Ramos (cell line): ENCODE results near the gene GIN1.
"Not testable (repeated sequence)": the region's sequence is repeated elsewhere in the genome, so short reads cannot be mapped to it uniquely, and the experiment has no call there.

Experiments used
- in situ Hi-C: fragments of 300-500 bp; cut with MboI; formaldehyde crosslinking; loops from one replicate; pipeline ENCODE4 v1.14.3; 2022; ENCODE audit warnings: low sequenced_read_pairs; ENCODE audit not compliant: unreplicated experiment

Gene GIN1

GRCh38 chr5:103111468-103111867, 8.5 kb downstream of the GIN1 start:
- in situ Hi-C loops: no loop called here

GRCh38 chr5:103110403-103110802, 9.5 kb downstream of the GIN1 start:
- in situ Hi-C loops: no loop called here

DNA sequence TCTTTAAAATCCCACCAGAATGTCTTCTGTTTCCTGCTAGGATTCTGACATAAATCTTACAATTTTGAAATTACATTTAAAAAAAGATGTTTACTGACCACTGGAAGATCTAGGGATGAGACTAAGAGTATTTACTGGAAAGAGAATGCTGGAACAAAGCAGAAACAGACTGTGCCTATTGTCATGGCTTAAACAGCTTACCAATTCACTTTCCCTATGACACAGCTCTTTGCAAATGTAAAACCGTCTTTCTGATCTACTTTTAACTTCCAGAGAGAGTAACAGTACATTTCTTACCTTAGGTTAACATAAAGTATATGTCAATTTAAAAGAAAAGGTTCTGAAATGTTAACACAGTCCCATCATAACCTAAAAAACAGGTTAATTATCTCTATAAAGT, 10.7 kb downstream of the GIN1 start:
- in situ Hi-C loops: no loop called here

DNA sequence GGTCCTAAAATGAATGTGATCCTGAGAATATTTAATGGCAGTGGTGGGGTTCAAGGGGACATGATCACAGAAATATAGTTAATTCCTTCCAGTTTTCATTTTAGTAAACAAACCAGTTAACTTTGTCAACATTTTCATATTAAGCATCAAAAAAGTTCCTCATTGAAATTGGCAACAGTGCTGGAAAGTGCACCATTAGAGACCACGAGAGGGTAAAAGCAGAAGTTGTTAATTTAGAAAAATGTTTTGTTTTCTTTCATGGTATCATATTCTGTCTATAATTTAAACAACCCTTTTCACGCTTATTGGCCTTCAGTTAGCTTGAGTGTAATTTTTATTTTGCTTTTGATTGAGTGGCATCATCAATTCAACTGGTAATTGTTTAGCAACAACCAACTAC, 11.9 kb downstream of the GIN1 start:
- in situ Hi-C loops: no loop called here

DNA sequence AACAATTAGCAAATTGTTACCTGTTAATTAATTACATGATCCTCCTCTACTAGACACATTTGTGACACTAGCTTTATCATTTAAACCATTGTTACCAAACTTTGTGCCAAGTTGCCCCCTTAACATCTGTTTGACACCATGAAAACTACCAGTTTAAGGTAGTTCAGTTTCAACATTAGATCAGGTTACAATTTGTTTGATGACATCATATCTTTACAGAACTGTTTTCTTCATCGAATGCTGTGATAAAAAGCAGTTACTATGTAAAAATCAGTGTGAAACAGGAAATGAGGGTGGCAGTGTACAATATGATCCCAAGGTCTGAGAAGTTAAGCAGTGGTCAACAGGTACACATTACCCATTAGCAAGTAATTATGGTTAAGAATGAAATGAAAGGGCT, 17.7 kb downstream of the GIN1 start:
- in situ Hi-C loops: no loop called here

- in situ Hi-C loops: no loop called here
Measured at GRCh38 chr5:103101079-103101750, 18.7 kb downstream of the GIN1 start.

DNA sequence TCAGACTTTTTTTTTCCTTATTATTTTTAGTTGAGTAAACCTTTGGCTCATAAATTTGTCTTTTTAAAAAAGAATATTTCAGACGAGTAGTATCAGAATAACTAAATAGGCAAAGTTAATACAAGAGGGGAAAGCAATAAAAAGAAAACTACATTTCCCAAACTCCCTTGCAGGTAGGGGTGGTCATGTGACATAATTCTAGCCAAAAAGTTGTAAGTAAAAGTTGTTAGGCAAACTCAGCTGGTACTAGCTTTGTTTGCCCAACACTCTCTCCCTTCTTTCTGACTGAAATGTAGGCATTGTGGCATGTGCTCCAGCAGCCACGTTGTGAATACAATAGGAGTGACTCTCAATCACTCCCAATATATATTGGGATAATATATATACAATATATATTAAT, 20.9 kb downstream of the GIN1 start:
- in situ Hi-C loops: no loop called here

- in situ Hi-C loops: no loop called here
Measured at GRCh38 chr5:103094737-103095136, 25.2 kb downstream of the GIN1 start.

DNA sequence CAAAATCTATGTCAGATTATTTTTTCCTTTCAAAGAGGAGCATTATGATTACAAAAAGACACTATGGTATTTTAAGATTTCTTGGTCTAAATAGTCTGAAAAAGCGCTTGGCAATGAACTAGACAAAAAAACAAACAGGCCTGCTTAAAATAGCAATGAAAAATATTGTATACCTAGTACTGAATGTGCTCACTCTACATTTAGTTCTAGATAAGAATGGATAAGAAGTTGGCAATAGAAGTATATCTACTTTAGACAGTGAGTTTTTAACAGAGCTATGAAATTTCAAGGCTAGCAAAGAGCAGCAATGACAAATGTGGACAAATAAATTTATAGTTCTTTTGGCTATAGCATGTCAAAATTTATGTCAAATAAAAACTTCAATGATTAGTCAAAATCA, 26.2 kb downstream of the GIN1 start:
- in situ Hi-C loops: no loop called here

- in situ Hi-C loops: no loop called here
Measured at GRCh38 chr5:103092676-103093075, 27.3 kb downstream of the GIN1 start.

- in situ Hi-C loops: no loop called here
Measured at GRCh38 chr5:103090791-103091190, 29.1 kb downstream of the GIN1 start.

DNA sequence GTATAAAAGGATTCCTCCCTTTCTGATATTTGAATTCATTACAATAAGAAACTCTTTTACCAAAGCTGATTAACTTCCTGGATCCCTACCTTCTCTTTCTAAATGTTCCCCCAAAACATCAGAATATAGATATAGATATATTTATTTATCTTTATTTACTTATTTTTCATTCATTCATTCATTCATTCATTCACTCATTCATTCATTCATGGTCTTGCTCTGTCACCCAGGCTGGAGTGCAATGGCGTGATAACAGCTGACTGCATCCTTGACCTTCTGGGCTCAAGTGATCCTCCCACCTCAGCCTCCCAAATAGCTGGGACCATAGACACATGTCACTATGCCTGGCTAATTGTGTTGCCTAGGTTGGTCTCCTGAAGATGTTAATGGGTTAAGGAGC, 30.7 kb downstream of the GIN1 start:
- in situ Hi-C loops: no loop called here

- in situ Hi-C loops: no loop called here
Measured at GRCh38 chr5:103086547-103086946, 33.4 kb downstream of the GIN1 start.

- in situ Hi-C loops: no loop called here
Measured at GRCh38 chr5:103079796-103080195, 40.1 kb downstream of the GIN1 start.

GRCh38 chr5:103075442-103075841, 44.5 kb downstream of the GIN1 start:
- in situ Hi-C loops: no loop called here

DNA sequence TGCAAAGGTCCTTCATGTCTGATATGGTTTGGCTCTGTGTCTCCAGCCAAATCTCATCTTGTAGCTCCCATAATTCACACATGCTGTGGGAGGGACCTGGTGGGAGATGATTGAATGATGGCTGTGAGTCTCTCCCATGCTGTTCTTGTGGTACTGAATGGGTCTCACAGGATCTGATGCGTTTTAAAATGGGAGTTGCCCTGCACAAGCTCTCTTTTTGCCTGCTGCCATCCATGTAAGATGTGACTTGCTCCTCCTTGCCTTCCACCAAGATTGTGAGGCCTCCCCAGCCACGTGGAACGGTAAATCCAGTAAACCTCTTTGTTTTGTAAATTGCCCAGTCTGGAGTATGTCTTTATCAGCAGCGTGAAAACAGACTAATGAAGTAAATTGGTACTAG, 46.4 kb downstream of the GIN1 start:
- in situ Hi-C loops: not testable (repeated sequence)

GRCh38 chr5:103066326-103066725, 53.6 kb downstream of the GIN1 start:
- in situ Hi-C loops: no loop called here

DNA sequence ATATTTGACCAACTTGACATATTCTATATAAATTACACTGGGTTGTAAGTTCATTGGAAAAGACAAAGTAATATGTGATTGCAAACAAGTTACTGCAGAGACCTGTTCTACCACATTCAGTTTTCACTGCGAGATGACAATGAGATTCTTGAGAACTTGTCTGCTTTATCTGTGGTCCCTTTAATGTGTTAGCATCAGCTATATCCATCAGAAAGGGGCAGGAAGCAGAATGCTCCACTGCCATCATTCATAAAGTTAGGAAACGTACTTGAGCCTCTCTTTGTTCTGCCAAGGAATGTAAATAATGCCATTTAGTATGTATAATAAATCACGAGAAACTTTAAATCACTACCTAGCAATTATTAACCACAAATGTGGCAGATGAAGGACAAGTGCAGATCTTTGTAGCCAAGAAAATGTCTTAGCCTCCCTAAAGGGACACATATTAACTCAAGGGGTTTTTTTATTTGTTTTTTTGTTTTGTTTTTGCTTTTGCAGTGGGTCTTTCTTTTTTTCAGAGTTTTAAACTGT, 59.4 kb downstream of the GIN1 start:
- in situ Hi-C loops: no loop called here

GRCh38 chr5:103059525-103059924, 60.4 kb downstream of the GIN1 start:
- in situ Hi-C loops: no loop called here

DNA sequence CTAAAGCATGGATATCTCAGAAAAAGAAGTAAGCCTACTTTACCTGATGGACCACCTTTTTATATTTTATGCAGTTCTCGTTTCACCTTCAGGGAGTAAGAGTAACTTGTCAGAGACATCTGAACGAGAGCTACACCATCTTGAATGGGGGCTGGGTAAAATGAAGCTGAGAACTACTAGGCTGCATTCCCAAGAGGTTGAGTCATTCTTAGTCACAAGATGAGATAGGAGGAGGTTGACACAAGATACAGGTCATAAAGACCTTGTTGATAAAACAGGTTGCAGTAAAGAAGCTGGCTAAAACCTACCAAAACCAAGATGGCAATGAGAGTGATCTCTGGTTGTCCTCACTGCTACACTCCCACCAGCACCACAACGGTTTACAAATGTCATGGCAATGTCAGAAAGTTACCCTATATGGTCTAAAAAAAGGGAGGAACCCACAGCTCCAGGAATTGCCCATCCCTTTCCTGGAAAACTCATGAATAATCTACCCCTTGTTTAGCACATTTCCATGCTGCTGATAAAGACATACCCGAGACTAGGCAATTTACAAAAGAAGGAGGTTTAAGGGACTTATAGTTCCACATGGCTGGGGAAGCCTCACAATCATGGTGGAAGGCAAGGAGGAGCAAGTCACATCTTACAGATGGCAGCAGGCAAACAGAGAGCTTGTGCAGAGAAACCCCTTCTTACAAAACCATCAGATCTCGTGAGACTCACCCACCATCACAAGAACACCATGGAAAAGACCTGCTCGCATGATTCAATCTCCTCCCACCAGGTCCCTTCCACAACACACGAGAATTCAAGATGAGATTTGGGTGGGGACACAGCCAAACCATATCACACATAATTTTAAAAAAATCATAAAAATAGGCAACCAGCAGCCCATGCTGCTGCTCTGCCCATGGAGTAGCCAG, 62.5 kb downstream of the GIN1 start:
- in situ Hi-C loops: no loop called here

- in situ Hi-C loops: not testable (repeated sequence)
Measured at GRCh38 chr5:103046706-103047105, 73.2 kb downstream of the GIN1 start.
